Smooth muscle cell (in vitro differentiated cells): ENCODE measurements around the gene JPH3. TPM values are rescaled to one million over a fixed set of nuclear protein-coding genes. Genes with fewer than 3 reads are reported as not detected.

Experiments
- DNase-seq: peaks from one replicate; lab custom pipeline; 2025; ENCODE audit not compliant: unreplicated experiment; lab: John Stamatoyannopoulos, UW
- H2AFZ ChIP-seq: fragments of 200-600 bp; sonication (generic); 2 replicates; pipeline ENCODE4 v1.6.0; 2016; ENCODE audit warnings: antibody characterized with exemption, low read depth, mild to moderate bottlenecking
- H3F3A ChIP-seq: fragments of 200-600 bp; sonication (generic); 2 replicates; pipeline ENCODE4 v1.6.0; 2017; ENCODE audit warnings: antibody characterized with exemption, low read depth
- H3K27ac ChIP-seq: fragments of 200-600 bp; sonication (generic); 2 replicates; pipeline ENCODE4 v1.5.1; 2016; ENCODE audit warnings: low read depth, mild to moderate bottlenecking
- H3K27me3 ChIP-seq: fragments of 200-600 bp; sonication (generic); 2 replicates; pipeline ENCODE4 v1.6.1; 2016; ENCODE audit warnings: low read depth, mild to moderate bottlenecking
- H3K36me3 ChIP-seq: fragments of 200-600 bp; sonication (generic); 2 replicates; pipeline ENCODE4 v1.5.1; 2016; ENCODE audit warnings: low read depth
- H3K4me1 ChIP-seq: fragments of 200-600 bp; sonication (generic); 2 replicates; pipeline ENCODE4 v1.5.1; 2016; ENCODE audit warnings: low read depth
- H3K4me2 ChIP-seq: fragments of 200-600 bp; sonication (generic); 2 replicates; pipeline ENCODE4 v1.6.0; 2016; ENCODE audit warnings: mild to moderate bottlenecking
- H3K4me3 ChIP-seq: fragments of 200-600 bp; sonication (generic); 2 replicates; pipeline ENCODE4 v1.5.1; 2016; ENCODE audit warnings: mild to moderate bottlenecking
- H3K79me2 ChIP-seq: fragments of 200-600 bp; sonication (generic); 2 replicates; pipeline ENCODE4 v1.6.0; 2016; ENCODE audit warnings: low read depth, mild to moderate bottlenecking
- H3K9ac ChIP-seq: fragments of 200-600 bp; sonication (generic); 2 replicates; pipeline ENCODE4 v1.6.0; 2016; ENCODE audit warnings: low read depth
- H3K9me3 ChIP-seq: fragments of 200-600 bp; sonication (generic); replicated peaks from 2 replicates; pipeline ENCODE4 v1.5.1; 2016; ENCODE audit warnings: low read depth
- H4K20me1 ChIP-seq: fragments of 200-600 bp; sonication (generic); 2 replicates; pipeline ENCODE4 v1.6.0; 2016; ENCODE audit warnings: low read depth
- CTCF ChIP-seq: fragments of 200-600 bp; sonication (generic); IDR thresholded peaks from 2 replicates; pipeline ENCODE4 v1.5.1; 2017; ENCODE audit warnings: borderline replicate concordance, mild to moderate bottlenecking, antibody characterized with exemption; ENCODE audit not compliant: insufficient read depth, poor library complexity, severe bottlenecking
- WGBS: methylation state at CpG from one replicate; pipeline ENCODE4 v1.1.7; 2016; ENCODE audit warnings: low lambda C conversion rate; 5-methylcytosine and 5-hydroxymethylcytosine counted together
- polyA plus RNA-seq: library from polyadenylated mRNA; unstranded; fragments of >200 nt; fragmentation: Nextera tagmentation; extraction: Ambion mirVana; gene quantifications from 2 replicates; pipeline ENCODE4 v1.2.1, GENCODE V29; 2016
- total RNA-seq: library from RNA; depleted of rRNA; stranded (reverse); fragments of >200 nt; gene quantifications from 2 replicates; pipeline ENCODE4 v1.2.3, GENCODE V29; 2014

Gene JPH3
- total and polyA plus RNA-seq, 2 experiments from 2014 or later, result 2.1 to 2.4 TPM

GRCh38 chr16:87686697-87687096 is 84.4 kb downstream of the JPH3 start:
- Histone ChIP-seq H3K4me2 (no peak overlapping the region), H3K27me3 (no peaks in the 10 kb centered on the region), H3K9ac (no peak overlapping the region), H3K4me1 (no peaks in the 10 kb centered on the region), H3K27ac (no peak overlapping the region), H2AFZ (no peak overlapping the region), H3F3A (no peaks in the 10 kb centered on the region), H3K9me3 (no peaks in the 10 kb centered on the region), H3K79me2 (no peaks in the 10 kb centered on the region), H3K36me3 (no peaks in the 10 kb centered on the region), H4K20me1 (no peaks in the 10 kb centered on the region), H3K4me3 (no peak overlapping the region)
- DNase-seq, result no peak
- no peak for TF ChIP-seq CTCF
- 95% methylated on average over 12 of the region's 13 CpGs for WGBS

GRCh38 chr16:87687126-87687910 is 85.0 kb downstream of the JPH3 start:
- no peak overlapping the region for H3K4me2 ChIP-seq
- no peaks in the 10 kb centered on the region for H3K79me2 ChIP-seq
- WGBS, result 91% methylated on average over 31 of the region's 31 CpGs
- no peaks in the 10 kb centered on the region for H4K20me1 ChIP-seq
- H2AFZ ChIP-seq, result no peak overlapping the region
- H3K27me3 ChIP-seq, result no peaks in the 10 kb centered on the region
- no peak overlapping the region for H3K4me3 ChIP-seq
- H3K9me3 ChIP-seq, result no peaks in the 10 kb centered on the region
- no peak for TF ChIP-seq CTCF
- no peak overlapping the region for H3K9ac ChIP-seq
- DNase-seq, result no peak
- H3F3A ChIP-seq, result no peaks in the 10 kb centered on the region
- no peaks in the 10 kb centered on the region for H3K4me1 ChIP-seq
- no peaks in the 10 kb centered on the region for H3K36me3 ChIP-seq
- no peak overlapping the region for H3K27ac ChIP-seq

GRCh38 chr16:87687998-87688529 is 85.8 kb downstream of the JPH3 start:
- no peak overlapping the region for H3K4me2 ChIP-seq
- no peaks in the 10 kb centered on the region for H3K79me2 ChIP-seq
- WGBS, result 98% methylated on average over 14 of the region's 14 CpGs
- no peak for DNase-seq
- no peak overlapping the region for H3K4me3 ChIP-seq
- H3F3A ChIP-seq, result no peaks in the 10 kb centered on the region
- H4K20me1 ChIP-seq, result no peaks in the 10 kb centered on the region
- no peaks in the 10 kb centered on the region for H3K27me3 ChIP-seq
- no peak overlapping the region for H3K9ac ChIP-seq
- no peak overlapping the region for H3K27ac ChIP-seq
- H3K9me3 ChIP-seq, result no peaks in the 10 kb centered on the region
- H2AFZ ChIP-seq, result no peak overlapping the region
- no peaks in the 10 kb centered on the region for H3K4me1 ChIP-seq
- no peaks in the 10 kb centered on the region for H3K36me3 ChIP-seq
- TF ChIP-seq CTCF, result no peak
